IMR-90 (cell line): ENCODE data around the gene RARRES2. TPM values are rescaled to one million over a fixed set of nuclear protein-coding genes. Genes with fewer than 3 reads are reported as not detected.

Experiments
- ATAC-seq: fragments of 200-7000 bp; cut with Tn5 transposase; 2 replicates; pipeline ENCODE4 v1.9.1; 2020; ENCODE audit warnings: low read depth, mild to moderate bottlenecking, moderate library complexity
- BruUV-seq: library from RNA; stranded (reverse); fragments of 400-500 nt; replicated peaks from 2 replicates; lab custom pipeline; 2021; lab: Mats Ljungman, UMichigan
- CTCF ChIA-PET: fragments of 300-600 bp; formaldehyde crosslinking; extraction: SDS; loops from one replicate; lab custom pipeline; 2021; ENCODE audit warnings: antibody characterized with exemption; lab: Yijun Ruan, JAX
- POLR2A ChIA-PET: fragments of 300-600 bp; sonication (Branson Sonifier 250); formaldehyde crosslinking; loops from one replicate; lab custom pipeline; 2022; ENCODE audit warnings: antibody characterized with exemption; ENCODE audit not compliant: unreplicated experiment; lab: Charles Lee
- DNase-seq: peaks from one replicate; pipeline ENCODE4 v3.0.0; 2013
- H2AFZ ChIP-seq: replicated peaks from 2 replicates; pipeline ENCODE3; 2013; ENCODE audit warnings: low read length, mild to moderate bottlenecking; ENCODE audit not compliant: poor library complexity
- H2AK5ac ChIP-seq: 2 replicates; pipeline ENCODE4 v1.6.1; 2013; ENCODE audit warnings: low read depth, low read length, inconsistent platforms
- H2AK9ac ChIP-seq: replicated peaks from 2 replicates; pipeline ENCODE3; 2013; ENCODE audit warnings: mild to moderate bottlenecking, low read depth, low read length, moderate library complexity; ENCODE audit not compliant: poor library complexity
- H2BK120ac ChIP-seq: 2 replicates; pipeline ENCODE4 v1.6.1; 2013; ENCODE audit warnings: low read depth, low read length, inconsistent platforms
- H2BK15ac ChIP-seq: 3 replicates; pipeline ENCODE4 v1.6.1; 2013; ENCODE audit warnings: low read depth, low read length, inconsistent platforms
- H2BK20ac ChIP-seq: 2 replicates; pipeline ENCODE4 v1.6.1; 2013; ENCODE audit warnings: low read depth, mild to moderate bottlenecking, inconsistent platforms, low read length, moderate library complexity
- H2BK5ac ChIP-seq: 2 replicates; pipeline ENCODE4 v1.6.1; 2013; ENCODE audit warnings: mild to moderate bottlenecking, low read depth, low read length, inconsistent platforms; ENCODE audit not compliant: poor library complexity, severe bottlenecking
- H3K14ac ChIP-seq: replicated peaks from 2 replicates; pipeline ENCODE4 v1.6.1; 2013; ENCODE audit warnings: low read depth, low read length, inconsistent platforms
- H3K18ac ChIP-seq: 2 replicates; pipeline ENCODE4 v1.6.1; 2013; ENCODE audit warnings: low read depth, low read length, control low read depth
- H3K23ac ChIP-seq: 2 replicates; pipeline ENCODE4 v1.6.1; 2013; ENCODE audit warnings: low read depth, low read length, inconsistent platforms
- H3K27ac ChIP-seq: 2 replicates; pipeline ENCODE4 v1.5.1; 2013; ENCODE audit warnings: mild to moderate bottlenecking, control low read depth, low read length; ENCODE audit not compliant: insufficient read depth
- H3K27me3 ChIP-seq: 2 replicates; pipeline ENCODE4 v1.6.1; 2013; ENCODE audit warnings: low read length; ENCODE audit not compliant: control insufficient read depth, insufficient read depth
- H3K36me3 ChIP-seq: 2 replicates; pipeline ENCODE4 v1.6.1; 2013; ENCODE audit warnings: low read length, mixed read lengths; ENCODE audit not compliant: control insufficient read depth, insufficient read depth
- H3K4ac ChIP-seq: 2 replicates; pipeline ENCODE4 v1.6.1; 2013; ENCODE audit warnings: low read depth, low read length, inconsistent platforms
- H3K4me1 ChIP-seq: 2 replicates; pipeline ENCODE4 v1.6.1; 2013; ENCODE audit warnings: low read length, mixed read lengths; ENCODE audit not compliant: control insufficient read depth, insufficient read depth
- H3K4me2 ChIP-seq: 2 replicates; pipeline ENCODE4 v1.6.1; 2013; ENCODE audit warnings: low read depth, mild to moderate bottlenecking, control low read depth, low read length, moderate library complexity
- H3K4me3 ChIP-seq: 2 replicates; pipeline ENCODE4 v1.5.1; 2013; ENCODE audit warnings: low read depth, mild to moderate bottlenecking, control low read depth, low read length, moderate library complexity; ENCODE audit not compliant: insufficient read depth
- H3K56ac ChIP-seq: 2 replicates; pipeline ENCODE4 v1.6.1; 2013; ENCODE audit warnings: low read length, inconsistent platforms; ENCODE audit not compliant: insufficient read depth; ENCODE audit errors: extremely low read depth
- H3K79me1 ChIP-seq, 2 experiments: 2 replicates each; pipeline ENCODE4 v1.6.1; 2013; ENCODE audit warnings: low read length in 2 of 2, inconsistent platforms in 1 of 2, low read depth in 1 of 2
- H3K9ac ChIP-seq: 2 replicates; pipeline ENCODE4 v1.6.1; 2013; ENCODE audit warnings: low read depth, low read length, control low read depth
- H3K9me1 ChIP-seq: 2 replicates; pipeline ENCODE4 v1.6.1; 2013; ENCODE audit warnings: low read length, inconsistent platforms; ENCODE audit not compliant: insufficient read depth
- H3K9me3 ChIP-seq: 2 replicates; pipeline ENCODE4 v1.6.1; 2013; ENCODE audit warnings: low read length; ENCODE audit not compliant: control insufficient read depth, insufficient read depth
- H4K20me1 ChIP-seq: 2 replicates; pipeline ENCODE4 v1.6.1; 2013; ENCODE audit warnings: low read length, inconsistent platforms; ENCODE audit not compliant: insufficient read depth
- H4K5ac ChIP-seq: 2 replicates; pipeline ENCODE4 v1.6.1; 2013; ENCODE audit warnings: mild to moderate bottlenecking, low read depth, low read length, control low read depth
- H4K8ac ChIP-seq, 2 experiments: 2 replicates each; pipeline ENCODE4 v1.6.1; 2013; ENCODE audit warnings: low read depth in 2 of 2, low read length in 2 of 2, control low read depth in 1 of 2, inconsistent platforms in 1 of 2
- H4K91ac ChIP-seq: 2 replicates; pipeline ENCODE4 v1.6.1; 2013; ENCODE audit warnings: low read depth, low read length, inconsistent platforms; ENCODE audit not compliant: insufficient read depth
- BHLHE40 ChIP-seq: fragments of 150-350 bp; IDR thresholded peaks from 2 replicates; pipeline ENCODE4 v1.6.1; 2016; ENCODE audit warnings: mild to moderate bottlenecking, low read depth, low read length
- CEBPB ChIP-seq: IDR thresholded peaks from 2 replicates; pipeline ENCODE4 v1.6.1; 2012; ENCODE audit warnings: low read depth, low read length, improper control_type of control experiment
- CHD1 ChIP-seq: IDR thresholded peaks from 2 replicates; pipeline ENCODE4 v1.6.1; 2012; ENCODE audit warnings: low read depth, low read length, improper control_type of control experiment
- FOS ChIP-seq: fragments of 150-350 bp; IDR thresholded peaks from 2 replicates; pipeline ENCODE4 v1.6.1; 2016; ENCODE audit warnings: low read depth, low read length
- MAFK ChIP-seq: IDR thresholded peaks from 2 replicates; pipeline ENCODE4 v1.6.1; 2012; ENCODE audit warnings: low read depth, low read length, improper control_type of control experiment
- MAZ ChIP-seq: IDR thresholded peaks from 2 replicates; pipeline ENCODE4 v1.6.1; 2012; ENCODE audit warnings: low read depth, mild to moderate bottlenecking, low read length, improper control_type of control experiment, moderate library complexity, borderline replicate concordance
- MXI1 ChIP-seq: IDR thresholded peaks from 2 replicates; pipeline ENCODE4 v1.6.1; 2012; ENCODE audit warnings: low read depth, mild to moderate bottlenecking, low read length, moderate library complexity, borderline replicate concordance
- NFE2L2 ChIP-seq: fragments of 150-350 bp; IDR thresholded peaks from 2 replicates; pipeline ENCODE4 v1.6.1; 2016; ENCODE audit warnings: low read depth, mild to moderate bottlenecking, low read length
- RAD21 ChIP-seq: IDR thresholded peaks from 2 replicates; pipeline ENCODE4 v1.6.1; 2012; ENCODE audit warnings: low read length, improper control_type of control experiment
- RCOR1 ChIP-seq: IDR thresholded peaks from 2 replicates; pipeline ENCODE4 v1.6.1; 2012; ENCODE audit warnings: mild to moderate bottlenecking, low read length, improper control_type of control experiment; ENCODE audit not compliant: insufficient replicate concordance
- RFX5 ChIP-seq: IDR thresholded peaks from 2 replicates; pipeline ENCODE4 v1.8.0; 2012; ENCODE audit warnings: low read depth, mild to moderate bottlenecking, low read length, moderate library complexity
- SMC3 ChIP-seq: fragments of 150-350 bp; IDR thresholded peaks from 2 replicates; pipeline ENCODE4 v1.6.1; 2016; ENCODE audit warnings: low read depth, mild to moderate bottlenecking, antibody characterized with exemption, low read length, moderate library complexity
- WGBS, 2 experiments: methylation state at CpG; one replicate each; pipeline versions ENCODE4 v1.1.5 to v1.1.7; 2013; ENCODE audit warnings: missing lambda C conversion rate in 2 of 2; ENCODE audit not compliant: insufficient read length in 1 of 2; ENCODE audit errors: extremely low coverage in 2 of 2; 5-methylcytosine and 5-hydroxymethylcytosine counted together
- dilution Hi-C: fragments of 300-500 bp; cut with HindIII; formaldehyde crosslinking; loops from one replicate; pipeline ENCODE4 v1.14.3; 2018; ENCODE audit warnings: low sequenced_read_pairs; ENCODE audit not compliant: unreplicated experiment
- in situ Hi-C: fragments of 300-500 bp; cut with MboI; formaldehyde crosslinking; loops from 3 replicates; pipeline ENCODE4 v1.14.3; 2019; ENCODE audit warnings: low sequenced_read_pairs, inconsistent platforms, mixed read lengths
- intact Hi-C: fragments of 100-400 bp; cut with micrococcal nuclease; formaldehyde crosslinking; loops from 2 replicates; pipeline ENCODE4 v1.10.0; 2022
- polyA plus RNA-seq, 3 experiments: library from polyadenylated mRNA; depleted of rRNA; stranded (reverse); fragments of >200 nt; gene quantifications; 2 replicates each; pipeline ENCODE4 v1.2.3, GENCODE V29; 2012; ENCODE audit warnings: low replicate concordance in 1 of 3
- total RNA-seq: library from RNA; depleted of rRNA; stranded (reverse); fragments of >200 nt; gene quantifications from 2 replicates; pipeline ENCODE4 v1.2.3, GENCODE V29; 2012
- TF ChIP-seq, protein P1 (sequence below): fragments of 150-350 bp; IDR thresholded peaks from 2 replicates; pipeline ENCODE4 v1.6.1; 2016; ENCODE audit warnings: low read depth, mild to moderate bottlenecking, low read length, moderate library complexity, borderline replicate concordance
- TF ChIP-seq, protein P2 (sequence below): conservative IDR thresholded peaks from 2 replicates; pipeline ENCODE4 v1.5.1; 2012; ENCODE audit warnings: mild to moderate bottlenecking, low read depth, low read length, improper control_type of control experiment

Gene RARRES2
- total and polyA plus RNA-seq, 2 of the 4 experiments (the other 2 are of a cell fraction), result 1.6 TPM; not detected in 1

DNA sequence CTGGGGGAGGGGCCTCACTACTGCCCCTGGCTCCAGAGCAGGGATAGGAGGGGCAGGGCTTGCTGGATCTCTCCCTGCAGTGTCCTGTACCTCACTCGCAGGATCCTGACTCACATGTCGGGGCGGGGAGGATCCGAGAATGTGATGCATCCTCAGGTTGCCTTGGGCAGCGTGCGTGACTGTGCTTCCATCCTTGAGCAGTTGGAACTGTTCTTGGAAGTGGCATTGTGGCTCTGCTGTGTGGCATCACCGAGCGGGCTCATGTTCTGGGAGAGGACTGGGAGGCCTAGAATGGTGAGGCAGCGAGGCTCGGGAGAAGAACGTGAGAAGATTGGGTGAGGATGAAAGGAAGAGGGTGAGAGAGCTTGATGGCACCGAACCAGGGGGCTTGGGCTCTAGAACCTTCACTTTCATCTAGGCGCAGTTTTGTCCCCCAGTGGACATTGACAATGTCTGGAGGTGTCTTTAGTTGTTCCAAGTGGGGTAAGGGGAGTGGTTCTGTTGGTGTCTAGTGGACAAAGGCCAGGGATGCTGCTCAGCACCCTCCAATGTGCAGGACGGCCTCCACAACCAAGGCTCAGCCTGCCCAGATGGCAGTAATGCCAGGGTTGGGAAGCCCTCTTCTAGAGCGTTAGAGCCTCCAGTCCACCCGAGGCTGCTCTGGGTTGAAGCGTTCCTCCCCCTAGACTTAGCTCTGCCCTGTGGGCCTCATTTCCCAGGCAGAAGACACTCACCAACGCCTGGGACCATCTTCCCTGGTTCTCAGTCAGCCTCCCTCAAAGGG is 8.4 kb downstream of the RARRES2 start:
- WGBS, 2 experiments, result 93% methylated on average over 6 of the region's 18 CpGs; no CpG with 5 or more reads in 1 of the 2 experiments
- Histone ChIP-seq H3K4me3 (no peak overlapping the region), H2BK15ac (peak overlapping the region; percentile 16; the same call in 1 of the 3 replicates), H4K8ac (no peak overlapping the region), H3K9me1 (peaks cover 7% of the 10 kb centered on the region; the same call in 1 of the 2 replicates), H3K36me3 (no peaks in the 10 kb centered on the region), H2BK20ac (no peak overlapping the region), H4K5ac (no peak overlapping the region), H3K4me2 (no peak overlapping the region), H3K4ac (peak overlapping the region; percentile 39; the same call in 1 of the 2 replicates), H3K9me3 (no peaks in the 10 kb centered on the region), H4K20me1 (no peaks in the 10 kb centered on the region), H3K56ac (no peak overlapping the region), H2BK5ac (no peak overlapping the region), H3K9ac (no peak overlapping the region), H2AK9ac (no peak overlapping the region), H3K27me3 (no peaks in the 10 kb centered on the region), H3K18ac (no peak overlapping the region; the same call in 1 of the 2 replicates), H3K79me1 (no peaks in the 10 kb centered on the region), H2BK120ac (peak overlapping the region; percentile 37; the same call in 1 of the 2 replicates), H4K91ac (0 out of 2 replicates have a peak overlapping the region, but pooled peaks have one; percentile 85), H3K4me1 (peaks cover 13% of the 10 kb centered on the region), H3K23ac (no peak overlapping the region), H3K27ac (no peak overlapping the region), H2AFZ (peak overlapping the region; percentile 32), H2AK5ac (peak overlapping the region; percentile 54), H3K14ac (no peak overlapping the region)
- ATAC-seq, result no peak
- CTCF ChIA-PET, result no interaction called here
- POLR2A ChIA-PET, result no interaction called here
- in situ Hi-C loops, result no loop called here
- intact Hi-C loops, result no loop called here
- BruUV-seq, result no TSS peak
- DNase-seq, result no peak
- TF ChIP-seq, protein P1, sequence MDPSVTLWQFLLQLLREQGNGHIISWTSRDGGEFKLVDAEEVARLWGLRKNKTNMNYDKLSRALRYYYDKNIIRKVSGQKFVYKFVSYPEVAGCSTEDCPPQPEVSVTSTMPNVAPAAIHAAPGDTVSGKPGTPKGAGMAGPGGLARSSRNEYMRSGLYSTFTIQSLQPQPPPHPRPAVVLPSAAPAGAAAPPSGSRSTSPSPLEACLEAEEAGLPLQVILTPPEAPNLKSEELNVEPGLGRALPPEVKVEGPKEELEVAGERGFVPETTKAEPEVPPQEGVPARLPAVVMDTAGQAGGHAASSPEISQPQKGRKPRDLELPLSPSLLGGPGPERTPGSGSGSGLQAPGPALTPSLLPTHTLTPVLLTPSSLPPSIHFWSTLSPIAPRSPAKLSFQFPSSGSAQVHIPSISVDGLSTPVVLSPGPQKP, result no peak
- TF ChIP-seq MXI1 (no peak), SMC3 (no peak), RAD21 (no peak), NFE2L2 (no peak), FOS (no peak), CEBPB (no peak), MAFK (no peak), MAZ (no peak), CHD1 (no peak), BHLHE40 (no peak), RFX5 (no peak), RCOR1 (no peak)
- TF ChIP-seq, protein P2, sequence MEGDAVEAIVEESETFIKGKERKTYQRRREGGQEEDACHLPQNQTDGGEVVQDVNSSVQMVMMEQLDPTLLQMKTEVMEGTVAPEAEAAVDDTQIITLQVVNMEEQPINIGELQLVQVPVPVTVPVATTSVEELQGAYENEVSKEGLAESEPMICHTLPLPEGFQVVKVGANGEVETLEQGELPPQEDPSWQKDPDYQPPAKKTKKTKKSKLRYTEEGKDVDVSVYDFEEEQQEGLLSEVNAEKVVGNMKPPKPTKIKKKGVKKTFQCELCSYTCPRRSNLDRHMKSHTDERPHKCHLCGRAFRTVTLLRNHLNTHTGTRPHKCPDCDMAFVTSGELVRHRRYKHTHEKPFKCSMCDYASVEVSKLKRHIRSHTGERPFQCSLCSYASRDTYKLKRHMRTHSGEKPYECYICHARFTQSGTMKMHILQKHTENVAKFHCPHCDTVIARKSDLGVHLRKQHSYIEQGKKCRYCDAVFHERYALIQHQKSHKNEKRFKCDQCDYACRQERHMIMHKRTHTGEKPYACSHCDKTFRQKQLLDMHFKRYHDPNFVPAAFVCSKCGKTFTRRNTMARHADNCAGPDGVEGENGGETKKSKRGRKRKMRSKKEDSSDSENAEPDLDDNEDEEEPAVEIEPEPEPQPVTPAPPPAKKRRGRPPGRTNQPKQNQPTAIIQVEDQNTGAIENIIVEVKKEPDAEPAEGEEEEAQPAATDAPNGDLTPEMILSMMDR, result no peak
- dilution Hi-C loops, result no loop called here
